H1 (cell line): ENCODE data around the gene EML1. TPM values are rescaled to one million over a fixed set of nuclear protein-coding genes. Genes with fewer than 3 reads are reported as not detected.

ENCODE experiments used
- CTCF ChIA-PET: fragments of 300-600 bp; sonication (Branson Sonifier 250); formaldehyde crosslinking; loops from one replicate; lab custom pipeline; 2021; ENCODE audit not compliant: partially characterized antibody; lab: Charles Lee
- POLR2A ChIA-PET: fragments of 300-600 bp; sonication (Branson Sonifier 250); formaldehyde crosslinking; loops from one replicate; lab custom pipeline; 2021; ENCODE audit warnings: inconsistent platforms; ENCODE audit not compliant: partially characterized antibody; lab: Charles Lee
- DNase-seq, 2 experiments: peaks; one replicate each; pipeline versions ENCODE4 v3.0.0 to v3.0.0-alpha.2; 2010 to 2022; ENCODE audit warnings: low spot score in 2 of 2, low read depth in 1 of 2, mixed read lengths in 1 of 2
- FAIRE-seq: peaks from 2 replicates; lab custom pipeline; 2011; peaks lifted over from hg19 to GRCh38; lab: Jason Lieb, UNC
- H2AFZ ChIP-seq: 2 replicates; pipeline ENCODE4 v1.8.1; 2012; ENCODE audit warnings: low read length, inconsistent platforms
- H2AK5ac ChIP-seq: 2 replicates; pipeline ENCODE4 v1.6.1; 2013; ENCODE audit warnings: low read depth, low read length
- H2BK120ac ChIP-seq: replicated peaks from 2 replicates; pipeline ENCODE3; 2013; ENCODE audit warnings: low read depth, low read length, inconsistent platforms
- H2BK12ac ChIP-seq: 2 replicates; pipeline ENCODE4 v1.6.1; 2013; ENCODE audit warnings: low read depth, low read length
- H2BK15ac ChIP-seq: 2 replicates; pipeline ENCODE4 v1.6.1; 2013; ENCODE audit warnings: low read length
- H2BK20ac ChIP-seq: 2 replicates; pipeline ENCODE4 v1.6.1; 2013; ENCODE audit warnings: low read length
- H2BK5ac ChIP-seq: 2 replicates; pipeline ENCODE4 v1.6.1; 2013; ENCODE audit warnings: low read depth, low read length
- H3K14ac ChIP-seq: 2 replicates; pipeline ENCODE4 v1.6.1; 2013; ENCODE audit warnings: inconsistent platforms; ENCODE audit not compliant: insufficient read length
- H3K18ac ChIP-seq: 2 replicates; pipeline ENCODE4 v1.6.1; 2013; ENCODE audit warnings: low read length; ENCODE audit errors: extremely low read depth
- H3K23ac ChIP-seq: 2 replicates; pipeline ENCODE4 v1.6.1; 2013; ENCODE audit warnings: inconsistent platforms; ENCODE audit not compliant: insufficient read length
- H3K23me2 ChIP-seq: 2 replicates; pipeline ENCODE4 v1.6.1; 2013; ENCODE audit warnings: low read depth, low read length
- H3K27ac ChIP-seq: 2 replicates; pipeline ENCODE4 v1.6.1; 2011; ENCODE audit warnings: low read depth, low read length, inconsistent platforms
- H3K27me3 ChIP-seq, 4 experiments: replicated peaks in 1 of 4; 1 replicate in 1 of 4; 2 replicates in 3 of 4; pipeline versions ENCODE4 v1.6.1 to v1.8.1; 2011 to 2013; ENCODE audit warnings: low read length in 3 of 4, mild to moderate bottlenecking in 3 of 4, inconsistent platforms in 2 of 4, mixed read lengths in 2 of 4, moderate library complexity in 1 of 4; ENCODE audit not compliant: control insufficient read depth in 3 of 4, insufficient read depth in 3 of 4; ENCODE audit errors: extremely low read depth in 1 of 4
- H3K36me3 ChIP-seq, 4 experiments: 2 replicates each; pipeline versions ENCODE4 v1.6.1 to v1.8.1; 2011 to 2013; ENCODE audit warnings: mild to moderate bottlenecking in 4 of 4, low read length in 3 of 4, moderate library complexity in 2 of 4, control low read depth in 1 of 4, inconsistent platforms in 1 of 4; ENCODE audit not compliant: insufficient read depth in 4 of 4, control insufficient read depth in 2 of 4
- H3K4ac ChIP-seq: replicated peaks from 2 replicates; pipeline ENCODE3; 2013; ENCODE audit warnings: low read length, low read depth, mixed read lengths, inconsistent platforms; ENCODE audit not compliant: insufficient read length
- H3K4me1 ChIP-seq, 4 experiments: replicated peaks in 1 of 4; 1 replicate in 1 of 4; 2 replicates in 3 of 4; pipeline versions ENCODE4 v1.6.1 to v1.8.1; 2011 to 2013; ENCODE audit warnings: low read length in 3 of 4, inconsistent platforms in 2 of 4, mixed read lengths in 1 of 4; ENCODE audit not compliant: insufficient read depth in 4 of 4, control insufficient read depth in 3 of 4
- H3K4me2 ChIP-seq, 2 experiments: 2 replicates each; pipeline versions ENCODE4 v1.6.1 to v1.8.1; 2011 to 2013; ENCODE audit warnings: low read depth in 2 of 2, low read length in 2 of 2, control low read depth in 1 of 2, inconsistent platforms in 1 of 2, mild to moderate bottlenecking in 1 of 2; ENCODE audit not compliant: insufficient read depth in 1 of 2
- H3K4me3 ChIP-seq, 4 experiments: fragments of 200-600, 300-600 bp in 1 of 4; sonication (generic), shearing (Covaris generic), sonication (Bioruptor Twin) in 1 of 4; 2 replicates each; pipeline versions ENCODE4 v1.5.1 to v1.8.1; 2011 to 2016; ENCODE audit warnings: low read length in 4 of 4, low read depth in 3 of 4, control low read depth in 2 of 4, inconsistent platforms in 2 of 4, mild to moderate bottlenecking in 2 of 4, mixed read lengths in 1 of 4, moderate library complexity in 1 of 4; ENCODE audit not compliant: insufficient read depth in 2 of 4; ENCODE audit errors: extremely low read depth in 1 of 4
- H3K56ac ChIP-seq: replicated peaks from 2 replicates; pipeline ENCODE3; 2013; ENCODE audit warnings: low read depth, mild to moderate bottlenecking, mixed read lengths, low read length, inconsistent platforms; ENCODE audit not compliant: insufficient read length
- H3K79me1 ChIP-seq: 2 replicates; pipeline ENCODE4 v1.6.1; 2013; ENCODE audit warnings: low read depth, low read length, control low read depth
- H3K79me2 ChIP-seq, 2 experiments: 2 replicates each; pipeline versions ENCODE4 v1.6.1 to v1.8.1; 2012 to 2013; ENCODE audit warnings: low read length in 2 of 2, mild to moderate bottlenecking in 2 of 2, inconsistent platforms in 1 of 2; ENCODE audit not compliant: insufficient read depth in 2 of 2, control insufficient read depth in 1 of 2
- H3K9ac ChIP-seq, 4 experiments: replicated peaks in 1 of 4; 1 replicate in 1 of 4; 2 replicates in 3 of 4; pipeline versions ENCODE4 v1.6.1 to v1.8.1; 2011 to 2013; ENCODE audit warnings: low read depth in 3 of 4, low read length in 3 of 4, control low read depth in 2 of 4, mild to moderate bottlenecking in 2 of 4, moderate library complexity in 2 of 4, inconsistent platforms in 1 of 4; ENCODE audit errors: extremely low read depth in 1 of 4
- H3K9me3 ChIP-seq, 2 experiments: 2 replicates each; pipeline versions ENCODE4 v1.6.1 to v1.8.1; 2012 to 2013; ENCODE audit warnings: mild to moderate bottlenecking in 2 of 2, moderate library complexity in 2 of 2, control low read depth in 1 of 2, inconsistent platforms in 1 of 2, low read depth in 1 of 2, low read length in 1 of 2, mixed read lengths in 1 of 2; ENCODE audit not compliant: insufficient read depth in 2 of 2
- H4K20me1 ChIP-seq, 2 experiments: replicated peaks in 1 of 2; 2 replicates each; pipeline versions ENCODE3 to v1.8.1; 2011 to 2013; ENCODE audit warnings: inconsistent platforms in 2 of 2, low read length in 2 of 2, mild to moderate bottlenecking in 1 of 2; ENCODE audit not compliant: insufficient read depth in 2 of 2, control insufficient read depth in 1 of 2
- H4K5ac ChIP-seq: 2 replicates; pipeline ENCODE4 v1.6.1; 2013; ENCODE audit warnings: low read length, low read depth, mixed read lengths, inconsistent platforms; ENCODE audit not compliant: insufficient read length
- H4K8ac ChIP-seq: 2 replicates; pipeline ENCODE4 v1.8.0; 2013; ENCODE audit warnings: mild to moderate bottlenecking, moderate library complexity, low read length, inconsistent platforms; ENCODE audit not compliant: insufficient read depth; ENCODE audit errors: extremely low read depth
- H4K91ac ChIP-seq: replicated peaks from 2 replicates; pipeline ENCODE3; 2013; ENCODE audit warnings: low read length, mixed read lengths, inconsistent platforms; ENCODE audit not compliant: insufficient read length
- CHD2 ChIP-seq: IDR thresholded peaks from 2 replicates; pipeline ENCODE4 v1.6.1; 2012; ENCODE audit warnings: low read length, improper control_type of control experiment
- EGR1 ChIP-seq: IDR thresholded peaks from 2 replicates; pipeline ENCODE4 v1.6.1; 2011; ENCODE audit warnings: low read depth, low read length, borderline replicate concordance
- HDAC6 ChIP-seq: IDR thresholded peaks from one replicate; pipeline ENCODE4 v1.7.1; 2012; ENCODE audit warnings: low read depth, mild to moderate bottlenecking, inconsistent platforms, low read length, moderate library complexity
- JUN ChIP-seq: IDR thresholded peaks from 2 replicates; pipeline ENCODE4 v1.6.1; 2011; ENCODE audit warnings: low read depth, mild to moderate bottlenecking, improper control_type of control experiment, low read length
- KDM5A ChIP-seq: fragments of 200-600 bp; IDR thresholded peaks from 2 replicates; pipeline ENCODE4 v1.7.1; 2012; ENCODE audit warnings: mild to moderate bottlenecking, low read length, inconsistent platforms, mixed read lengths
- POLR2AphosphoS5 ChIP-seq: IDR thresholded peaks from 2 replicates; pipeline ENCODE4 v1.6.1; 2011; ENCODE audit warnings: low read depth, low read length
- POU5F1 ChIP-seq: IDR thresholded peaks from 2 replicates; pipeline ENCODE4 v1.6.1; 2011; ENCODE audit warnings: low read depth, mild to moderate bottlenecking, low read length, moderate library complexity
- SIRT6 ChIP-seq: IDR thresholded peaks from one replicate; pipeline ENCODE4 v1.7.1; 2012; ENCODE audit warnings: low read length, inconsistent platforms
- SP2 ChIP-seq: IDR thresholded peaks from 2 replicates; pipeline ENCODE4 v1.6.1; 2012; ENCODE audit warnings: mild to moderate bottlenecking, low read length, inconsistent platforms
- SRF ChIP-seq: IDR thresholded peaks from 2 replicates; pipeline ENCODE4 v1.6.1; 2011; ENCODE audit warnings: mild to moderate bottlenecking, low read depth, low read length, moderate library complexity
- WGBS, 2 experiments: shearing (Covaris generic) in 1 of 2; methylation state at CpG; one replicate each; pipeline versions ENCODE4 v1.1.6 to v1.1.7; 2013 to 2015; ENCODE audit warnings: low lambda C conversion rate in 2 of 2, mixed read lengths in 2 of 2, inconsistent platforms in 1 of 2, low coverage in 1 of 2, missing lambda C conversion rate in 1 of 2; ENCODE audit not compliant: insufficient replicate concordance in 2 of 2, insufficient coverage in 1 of 2, insufficient read length in 1 of 2; ENCODE audit errors: extremely low coverage in 1 of 2, missing lambda C conversion rate in 1 of 2; 5-methylcytosine and 5-hydroxymethylcytosine counted together
- polyA plus RNA-seq, 7 experiments: library from polyadenylated mRNA; depleted of rRNA in 3 of 7; stranded (reverse) in 5 of 7; unstranded in 2 of 7; fragments of >200 nt in 5 of 7; fragments of 200-250 nt in 2 of 7; gene quantifications; 1 replicate in 5 of 7; 2 replicates in 1 of 7; 4 replicates in 1 of 7; pipeline versions ENCODE4 v1.2.1 to v1.2.3, GENCODE V29; 2011 to 2013; ENCODE audit warnings: missing spikeins in 2 of 7, mixed read lengths in 2 of 7
- total RNA-seq: library from RNA; stranded (reverse); fragmentation: NEBNext Ultra II Directional; extraction: Animal tissue kit (Norgen Biotek cat#: 25700); gene quantifications from 2 replicates; pipeline ENCODE4 v1.2.1, GENCODE V29; 2021

EML1 gene
- total and polyA plus RNA-seq, 2 of the 8 experiments (the other 6 are each of a cell fraction or from before 2014, with no cell fraction given) = 11.1 to 24.7 TPM

DNA sequence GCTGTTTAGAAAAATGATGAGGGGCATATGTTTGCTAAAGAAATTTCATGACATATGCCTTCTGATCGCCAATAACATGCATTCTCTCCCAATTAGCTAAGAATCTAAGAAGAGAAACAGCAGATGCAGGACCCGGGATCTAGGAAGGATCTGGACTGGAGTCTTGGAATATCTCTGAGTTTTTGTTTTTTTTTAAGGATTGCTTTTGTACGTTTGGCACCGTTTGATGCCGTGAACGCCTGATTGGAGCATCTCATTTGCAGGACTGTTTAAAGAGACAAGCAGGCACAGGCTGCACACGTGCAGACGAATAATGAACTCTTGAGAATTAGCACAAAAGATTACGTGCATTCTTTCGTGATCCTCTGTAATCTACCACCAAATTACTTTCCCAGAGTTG lies 13.6 kb downstream of the EML1 start:
- Histone ChIP-seq H3K79me2 (peaks cover 0 to 14% of the 10 kb centered on the region in 2 experiments; a peak in 1 of 4 replicates), H3K14ac (no peak overlapping the region), H3K23me2 (no peaks in the 10 kb centered on the region), H2BK20ac (no peak overlapping the region), H2AK5ac (no peak overlapping the region), H3K4me2 (no peak overlapping the region), H3K18ac (no peak overlapping the region), H3K27me3 (no peaks in the 10 kb centered on the region), H3K4me1 (no peaks in the 10 kb centered on the region; a peak in 1 of 7 replicates), H3K27ac (no peak overlapping the region), H3K9me3 (no peaks in the 10 kb centered on the region), H4K91ac (no peak overlapping the region), H3K23ac (no peak overlapping the region), H4K5ac (no peak overlapping the region), H3K56ac (no peak overlapping the region), H2BK15ac (no peak overlapping the region), H3K79me1 (peaks cover 9% of the 10 kb centered on the region), H4K20me1 (peaks cover 2% of the 10 kb centered on the region in 2 experiments), H2BK120ac (no peak overlapping the region), H2BK12ac (no peak overlapping the region), H2BK5ac (no peak overlapping the region), H4K8ac (no peak overlapping the region), H3K9ac (no peak overlapping the region), H3K4me3 (no peak overlapping the region), H3K36me3 (no peaks in the 10 kb centered on the region), H3K4ac (no peak overlapping the region), H2AFZ (no peak overlapping the region)
- no peak for DNase-seq
- POLR2A ChIA-PET = interaction anchor here (0.7 to 1.3 kb wide), 2 partner anchors 13 to 75 kb away, joined by 3 to 5 read pairs; partner anchors contain the start of gene EML1
- no peak for FAIRE-seq
- CTCF ChIA-PET = interaction anchor here (0.6 to 2.8 kb wide), 20 partner anchors 9 to 578 kb away, joined by 3 to 18 read pairs (median 6); no protein-coding TSS in a partner anchor
- WGBS, 2 experiments = 94% methylated on average over 10 of the region's 10 CpGs; no CpG with 5 or more reads in 1 of the 2 experiments
- no peak for TF ChIP-seq SRF
- TF ChIP-seq POLR2AphosphoS5 = no peak
- no peak for TF ChIP-seq JUN
- TF ChIP-seq POU5F1 = no peak
- no peak for TF ChIP-seq HDAC6
- TF ChIP-seq SP2 = no peak
- TF ChIP-seq KDM5A = no peak
- TF ChIP-seq SIRT6 = no peak
- no peak for TF ChIP-seq EGR1
- no peak for TF ChIP-seq CHD2
